Tibial nerve (tissue), 4 donors: ENCODE results near the gene SLA2. TPM values are rescaled to one million over a fixed set of nuclear protein-coding genes. Genes with fewer than 3 reads are reported as not detected.

Experiments used
- DNase-seq, 2 donors: peaks; one replicate each; pipeline ENCODE4 v3.0.0-alpha.2; 2019; ENCODE audit warnings: low spot score in 2 of 2
- H3K27ac ChIP-seq, 4 donors: fragments of 200-600 bp; sonication (generic) in 3 of 4; one replicate each; pipeline ENCODE4 v1.5.1; 2017 to 2019; ENCODE audit warnings: mild to moderate bottlenecking in 1 of 4
- H3K27me3 ChIP-seq, 2 donors: fragments of 200-600 bp; sonication (generic) in 1 of 2; one replicate each; pipeline versions ENCODE4 v1.5.1 to v1.6.0; 2017 to 2019
- H3K36me3 ChIP-seq, 3 donors: fragments of 200-600 bp; sonication (generic); one replicate each; pipeline ENCODE4 v1.5.1; 2018 to 2019
- H3K4me1 ChIP-seq, 4 donors: fragments of 200-600 bp; sonication (generic) in 3 of 4; one replicate each; pipeline ENCODE4 v1.5.1; 2017 to 2019
- H3K4me3 ChIP-seq, 4 donors: fragments of 200-600 bp; sonication (generic) in 3 of 4; one replicate each; pipeline ENCODE4 v1.5.1; 2017 to 2019; ENCODE audit warnings: mild to moderate bottlenecking in 1 of 4, moderate library complexity in 1 of 4
- H3K9me3 ChIP-seq, 4 donors: fragments of 200-600 bp; sonication (generic) in 3 of 4; one replicate each; pipeline ENCODE4 v1.5.1; 2017 to 2019
- EP300 ChIP-seq, 2 donors: sonication (generic); formaldehyde crosslinking; IDR thresholded peaks; one replicate each; pipeline ENCODE4 v1.6.1; 2017; ENCODE audit warnings: antibody characterized with exemption in 2 of 2, mild to moderate bottlenecking in 1 of 2
- POLR2A ChIP-seq, 2 donors: fragments of 450-650 bp; IDR thresholded peaks; one replicate each; pipeline ENCODE4 v1.6.1; 2017; ENCODE audit warnings: antibody characterized with exemption in 2 of 2, mild to moderate bottlenecking in 2 of 2, moderate library complexity in 2 of 2
- WGBS, 2 donors: methylation state at CpG; one replicate each; pipeline ENCODE4 v1.1.5; 2018; 5-methylcytosine and 5-hydroxymethylcytosine counted together
- total RNA-seq, 4 donors: library from RNA; depleted of rRNA; stranded (reverse); fragments of >200 nt; gene quantifications; one replicate each; pipeline ENCODE4 v1.1.0, GENCODE V29; 2016
- TF ChIP-seq, protein P1 (sequence below), 5 experiments: fragments of 200-600 bp in 3 of 5; fragments of 450-650 bp in 2 of 5; sonication (generic) in 3 of 5; IDR thresholded peaks; one replicate each; pipeline ENCODE4 v1.5.1; 2016 to 2019; ENCODE audit warnings: antibody characterized with exemption in 5 of 5, mild to moderate bottlenecking in 3 of 5, moderate library complexity in 2 of 5

SLA2 gene
- total RNA-seq, 4 donors from 2014 or later = 0.20 to 0.30 (median 0.21) TPM; not detected in 1

DNA sequence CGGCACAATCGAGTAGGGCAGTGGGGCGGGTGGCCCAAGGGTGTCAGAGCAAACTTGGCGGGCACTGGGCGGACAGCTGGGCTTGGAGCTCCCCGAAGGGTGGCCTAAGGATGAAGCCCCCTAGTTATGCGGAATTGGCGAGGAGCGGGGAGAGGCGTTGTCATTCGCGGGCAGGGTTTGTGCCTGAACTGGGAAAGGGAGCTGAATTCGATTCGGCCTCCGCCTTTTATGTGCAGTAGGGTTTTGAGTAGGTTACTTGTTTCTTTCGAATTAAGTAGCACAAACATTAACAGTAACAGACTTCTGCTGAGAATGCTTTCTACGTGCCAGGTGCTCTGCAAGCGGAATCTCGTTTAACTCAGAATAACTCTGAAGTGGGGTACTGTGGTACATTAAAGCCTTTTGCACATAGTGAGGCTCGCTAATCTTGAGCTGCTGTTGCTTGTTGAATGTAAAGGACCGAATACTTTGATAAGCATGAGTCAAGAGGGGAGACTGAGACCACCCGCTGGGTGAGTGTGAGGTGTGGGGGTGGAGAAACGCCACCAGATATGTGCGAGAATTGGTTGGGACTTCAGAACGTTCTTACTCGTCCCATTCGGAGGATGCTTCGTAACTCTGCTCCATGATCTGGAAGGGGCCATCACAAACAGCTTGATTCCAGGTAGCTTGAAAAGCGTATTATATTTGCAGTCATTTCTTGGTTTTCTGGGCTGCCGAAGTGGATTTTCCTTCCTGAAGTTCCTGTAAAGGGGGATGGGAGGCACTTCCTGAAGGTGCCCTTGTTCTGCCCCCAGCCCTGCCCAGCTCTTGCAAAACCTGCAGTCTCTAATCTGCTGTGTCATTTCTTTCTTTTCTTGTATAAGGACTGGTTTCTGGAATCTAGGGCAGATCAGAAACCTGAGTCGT lies 39.6 kb downstream of the SLA2 start:
- H3K36me3 ChIP-seq = peaks cover 3 to 36% (median 23%) of the 10 kb centered on the region in 3 donors
- no peak for DNase-seq
- H3K27me3 ChIP-seq = no peaks in the 10 kb centered on the region
- WGBS, 2 donors = 2 to 5% methylated on average over 30 to 31 of the region's 31 CpGs
- H3K27ac ChIP-seq = peak overlapping the region; percentile 14 to 92 (median 84)
- H3K4me1 ChIP-seq = peaks cover 0 to 26% (median 9%) of the 10 kb centered on the region in 4 donors
- H3K9me3 ChIP-seq = no peaks in the 10 kb centered on the region
- peak overlapping the region; percentile 70 to 99 (median 78) for H3K4me3 ChIP-seq
- TF ChIP-seq, protein P1, sequence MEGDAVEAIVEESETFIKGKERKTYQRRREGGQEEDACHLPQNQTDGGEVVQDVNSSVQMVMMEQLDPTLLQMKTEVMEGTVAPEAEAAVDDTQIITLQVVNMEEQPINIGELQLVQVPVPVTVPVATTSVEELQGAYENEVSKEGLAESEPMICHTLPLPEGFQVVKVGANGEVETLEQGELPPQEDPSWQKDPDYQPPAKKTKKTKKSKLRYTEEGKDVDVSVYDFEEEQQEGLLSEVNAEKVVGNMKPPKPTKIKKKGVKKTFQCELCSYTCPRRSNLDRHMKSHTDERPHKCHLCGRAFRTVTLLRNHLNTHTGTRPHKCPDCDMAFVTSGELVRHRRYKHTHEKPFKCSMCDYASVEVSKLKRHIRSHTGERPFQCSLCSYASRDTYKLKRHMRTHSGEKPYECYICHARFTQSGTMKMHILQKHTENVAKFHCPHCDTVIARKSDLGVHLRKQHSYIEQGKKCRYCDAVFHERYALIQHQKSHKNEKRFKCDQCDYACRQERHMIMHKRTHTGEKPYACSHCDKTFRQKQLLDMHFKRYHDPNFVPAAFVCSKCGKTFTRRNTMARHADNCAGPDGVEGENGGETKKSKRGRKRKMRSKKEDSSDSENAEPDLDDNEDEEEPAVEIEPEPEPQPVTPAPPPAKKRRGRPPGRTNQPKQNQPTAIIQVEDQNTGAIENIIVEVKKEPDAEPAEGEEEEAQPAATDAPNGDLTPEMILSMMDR (IDR thresholded peaks at IDR 0.05) = no peak
- TF ChIP-seq POLR2A (IDR thresholded peaks at IDR 0.05) = no peak
- TF ChIP-seq EP300 (IDR thresholded peaks at IDR 0.05) = no peak

DNA sequence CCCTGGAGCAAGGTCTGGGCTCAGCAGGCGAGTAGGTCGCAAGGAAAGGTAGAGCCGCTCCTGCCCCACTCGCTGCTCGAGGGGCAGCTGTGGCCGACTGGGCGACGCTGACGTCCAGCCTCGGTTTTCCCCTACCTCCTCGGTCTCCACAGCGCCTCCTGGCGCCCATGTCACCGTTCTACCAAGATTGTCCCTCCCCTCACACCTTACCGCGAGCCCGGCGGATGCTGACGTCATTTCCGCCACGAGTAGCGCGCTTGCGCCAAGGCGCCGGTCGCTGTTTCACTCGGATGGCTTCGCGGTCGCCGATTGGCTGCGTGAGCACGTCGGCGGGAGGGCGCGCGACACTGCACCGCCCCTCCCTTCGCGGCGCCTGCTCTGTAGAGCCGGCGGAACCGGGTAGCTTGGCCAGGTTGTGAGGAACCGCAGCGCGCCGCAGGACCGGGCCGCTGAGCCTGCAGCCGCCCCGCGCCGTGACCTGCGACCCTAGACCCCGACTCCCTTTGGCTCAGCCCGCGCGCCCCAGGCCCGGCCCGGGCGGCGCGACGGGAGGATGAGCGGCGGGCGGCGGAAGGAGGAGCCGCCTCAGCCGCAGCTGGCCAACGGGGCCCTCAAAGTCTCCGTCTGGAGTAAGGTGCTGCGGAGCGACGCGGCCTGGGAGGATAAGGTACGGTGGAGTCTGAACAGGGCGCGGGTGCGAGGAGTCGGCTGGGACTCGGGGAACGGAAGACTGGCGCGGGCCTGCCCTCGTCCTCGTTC lies 40.4 kb downstream of the SLA2 start, which contains the start of gene RAB5IF:
Gene RAB5IF (plus strand): TSS at position 381 of the 759 bp plus-strand sequence. CDS start 173 bp downstream, at position 554.
- Histone ChIP-seq H3K4me1 (peaks cover 0 to 26% (median 9%) of the 10 kb centered on the region in 4 donors), H3K27ac (peak within 1 kb of the TSS; percentile 82 to 92 (median 89)), H3K9me3 (no peaks in the 10 kb centered on the region), H3K27me3 (no peaks in the 10 kb centered on the region), H3K36me3 (peaks cover 3 to 28% (median 15%) of the 10 kb centered on the region in 3 donors), H3K4me3 (peak within 1 kb of the TSS; percentile 70 to 99 (median 78))
- peak; percentile 95 to 98 for TF ChIP-seq EP300 (IDR thresholded peaks at IDR 0.05)
- TF ChIP-seq, protein P1 (IDR thresholded peaks at IDR 0.05) = peak; percentile 82 to 99 (median 94)
- peak; percentile 23 to 76 for TF ChIP-seq POLR2A (IDR thresholded peaks at IDR 0.05)
- peak; percentile 97 to 98 for DNase-seq
- 0 to 1% methylated on average over 53 to 90 of the region's 90 CpGs for WGBS, 2 donors

- Histone ChIP-seq H3K4me1 (peaks cover 4 to 26% (median 9%) of the 10 kb centered on the region in 4 donors), H3K4me3 (peak overlapping the region; percentile 20 to 99 (median 78)), H3K27me3 (no peaks in the 10 kb centered on the region), H3K9me3 (no peaks in the 10 kb centered on the region), H3K27ac (peak overlapping the region; percentile 82 to 92 (median 89)), H3K36me3 (peaks cover 0 to 22% (median 11%) of the 10 kb centered on the region in 3 donors)
- DNase-seq = peak in 1 of 2 donors; percentile 18
- WGBS, 2 donors = 54 to 62% methylated on average over 15 of the region's 15 CpGs
- TF ChIP-seq, protein P1 (IDR thresholded peaks at IDR 0.05) = no peak
- TF ChIP-seq POLR2A (IDR thresholded peaks at IDR 0.05) (no peak), EP300 (IDR thresholded peaks at IDR 0.05) (no peak)
These were observed 41.0 kb downstream of the SLA2 start for GRCh38 chr20:36604952-36605398.

GRCh38 chr20:36601540-36601939 lies 44.5 kb downstream of the SLA2 start:
- H3K4me3 ChIP-seq = no peak overlapping the region
- H3K4me1 ChIP-seq = peaks cover 2 to 31% (median 6%) of the 10 kb centered on the region in 4 donors
- H3K9me3 ChIP-seq = no peaks in the 10 kb centered on the region
- H3K27me3 ChIP-seq = no peaks in the 10 kb centered on the region
- no peak overlapping the region for H3K27ac ChIP-seq
- WGBS, 2 donors = 53 to 55% methylated on average over 1 of the region's 1 CpG
- H3K36me3 ChIP-seq = peaks cover 0 to 4% (median 0%) of the 10 kb centered on the region in 3 donors
- no peak for DNase-seq
- TF ChIP-seq POLR2A (IDR thresholded peaks at IDR 0.05) = no peak
- TF ChIP-seq, protein P1 (IDR thresholded peaks at IDR 0.05) = no peak
- TF ChIP-seq EP300 (IDR thresholded peaks at IDR 0.05) = no peak
